HG03439 (cell line): ENCODE measurements around the gene HOXB9.

ENCODE experiments used
- ATAC-seq: cut with Tn5 transposase; IDR thresholded peaks from one replicate; pipeline ENCODE4 v1.9.1; 2021; ENCODE audit warnings: mild to moderate bottlenecking, moderate library complexity; ENCODE audit not compliant: unreplicated experiment

Gene HOXB9

GRCh38 chr17:48571826-48572417 is 54.2 kb downstream of the HOXB9 start:
- ATAC-seq = no peak
